ENCODE measurements around the gene WDHD1. TPM values are rescaled to one million over a fixed set of nuclear protein-coding genes. Genes with fewer than 3 reads are reported as not detected.
"Not testable (repeated sequence)": the region's sequence is repeated elsewhere in the genome, so short reads cannot be mapped to it uniquely, and the experiment has no call there.

Gene WDHD1
- total RNA-seq, 2 experiments from 2014 or later = 61.1 to 62.9 TPM

DNA sequence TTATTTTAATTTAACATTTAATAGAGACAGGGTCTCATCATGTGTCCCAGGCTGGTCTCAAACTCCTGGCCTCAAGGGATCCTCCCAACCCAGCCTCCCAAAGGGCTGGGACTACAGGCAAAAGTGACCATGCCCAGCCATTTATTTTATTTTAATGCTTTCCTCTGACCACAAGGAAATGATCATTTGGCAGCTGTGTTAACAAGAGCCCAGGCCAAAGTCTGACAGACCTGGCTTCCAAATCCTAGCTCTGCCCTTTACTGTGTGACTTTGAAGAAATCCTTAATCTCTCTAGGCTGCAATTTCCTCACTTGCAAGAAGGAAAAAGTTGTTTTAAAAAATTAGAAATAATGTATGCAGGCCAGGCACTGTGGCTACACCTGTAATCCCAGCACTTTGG is 107.6 kb downstream of the WDHD1 start:
- no peaks in the 10 kb centered on the region for H3K9me3 Mint-ChIP-seq
- no peak overlapping the region for H3K27ac Mint-ChIP-seq
- CTCF ChIA-PET = no interaction called here
- no peaks in the 10 kb centered on the region for H3K36me3 Mint-ChIP-seq (ENCODE audit: low read depth)
- no peak for DNase-seq
- intact Hi-C loops (cut with micrococcal nuclease) = no loop called here
- H3K27me3 Mint-ChIP-seq (ENCODE audit: low read depth) = no peaks in the 10 kb centered on the region
- no peaks in the 10 kb centered on the region for H3K4me1 Mint-ChIP-seq (ENCODE audit: low read depth)
- H3K4me3 Mint-ChIP-seq = no peak overlapping the region

DNA sequence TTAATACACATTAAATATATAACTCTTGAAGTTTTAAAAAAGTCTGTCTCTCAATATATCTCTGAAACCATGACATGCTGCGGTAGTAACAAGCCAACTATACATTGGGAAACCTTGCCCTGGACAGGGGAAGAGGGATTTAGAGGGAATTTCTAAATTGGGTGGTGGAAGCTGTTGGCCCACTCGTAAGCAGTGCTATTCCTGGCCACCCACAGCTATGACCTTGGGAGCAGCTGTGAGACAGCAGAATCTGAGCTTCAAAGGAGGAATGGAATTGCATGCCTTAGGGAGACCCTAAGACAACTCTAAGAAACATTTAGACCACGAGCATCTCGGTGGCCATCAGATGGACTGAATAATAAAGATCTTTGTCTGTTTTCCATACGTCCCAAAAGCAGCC is 108.5 kb downstream of the WDHD1 start:
- Mint-ChIP-seq H3K27ac (no peak overlapping the region), H3K4me3 (no peak overlapping the region), H3K27me3 (ENCODE audit: low read depth) (no peaks in the 10 kb centered on the region), H3K9me3 (no peaks in the 10 kb centered on the region), H3K36me3 (ENCODE audit: low read depth) (no peaks in the 10 kb centered on the region), H3K4me1 (ENCODE audit: low read depth) (no peaks in the 10 kb centered on the region)
- intact Hi-C loops (cut with micrococcal nuclease) = no loop called here
- CTCF ChIA-PET = interaction anchor here (1.0 kb wide), 1 partner anchor 16 kb away, joined by 6 read pairs; the partner anchor contains the start of gene GCH1
- DNase-seq = no peak

DNA sequence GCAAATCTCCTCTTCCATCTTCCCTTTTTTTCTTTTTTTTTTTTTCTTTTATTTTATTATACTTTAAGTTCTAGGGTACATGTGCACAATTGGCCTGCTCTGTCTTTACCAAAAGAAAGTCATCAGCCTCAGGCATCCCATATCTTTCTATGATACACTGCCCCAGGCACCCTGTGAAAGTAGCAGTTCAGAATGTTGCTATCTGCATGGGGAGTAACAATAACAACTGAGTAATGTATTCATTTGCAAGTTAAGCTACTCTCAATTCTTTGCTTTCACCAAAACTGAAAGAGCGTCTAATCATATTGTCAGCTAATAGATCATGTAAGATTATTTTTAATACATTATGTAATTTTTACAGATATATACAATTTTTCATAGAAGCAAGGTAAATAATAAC is 110.8 kb downstream of the WDHD1 start:
- Mint-ChIP-seq H3K4me3 (no peak overlapping the region), H3K9me3 (no peaks in the 10 kb centered on the region), H3K4me1 (ENCODE audit: low read depth) (no peaks in the 10 kb centered on the region), H3K36me3 (ENCODE audit: low read depth) (no peaks in the 10 kb centered on the region), H3K27me3 (ENCODE audit: low read depth) (no peaks in the 10 kb centered on the region), H3K27ac (no peak overlapping the region)
- intact Hi-C loops (cut with micrococcal nuclease) = no loop called here
- DNase-seq = no peak
- CTCF ChIA-PET = no interaction called here

DNA sequence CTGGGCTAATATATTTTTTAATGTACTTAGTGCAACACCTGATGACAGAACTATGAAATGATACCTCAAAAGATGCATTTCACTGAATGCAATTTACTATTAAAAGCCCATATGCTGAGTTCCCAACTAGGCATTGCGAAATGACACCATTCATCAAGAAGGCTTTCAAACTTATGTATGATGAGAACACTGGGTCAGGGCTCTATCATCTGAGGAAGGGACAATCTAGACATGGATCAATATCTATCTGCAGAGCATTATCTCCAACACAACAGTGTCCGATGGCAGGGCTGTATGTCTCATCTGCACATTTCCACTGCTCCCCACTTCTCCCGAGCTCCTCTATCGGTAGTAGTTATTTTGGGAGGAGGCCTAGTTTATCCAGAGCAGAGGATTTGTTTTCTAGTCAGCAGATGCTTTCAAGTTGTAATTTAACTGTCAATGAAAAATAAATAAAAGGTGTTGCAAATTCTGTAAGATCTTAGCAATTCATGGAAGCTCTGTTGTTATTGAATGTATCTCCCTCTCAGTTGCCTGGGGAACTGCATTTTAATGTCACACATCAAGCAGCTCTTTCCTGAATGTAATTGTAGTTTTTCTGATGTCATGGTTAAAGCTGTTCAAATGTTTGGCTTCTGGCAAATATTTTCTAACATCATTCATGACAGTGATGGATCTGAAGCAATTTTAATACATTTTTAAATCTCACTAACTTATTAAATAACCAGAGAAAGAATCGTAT is 116.9 kb downstream of the WDHD1 start:
- Mint-ChIP-seq H3K36me3 (ENCODE audit: low read depth) (no peaks in the 10 kb centered on the region), H3K4me3 (no peak overlapping the region), H3K27me3 (ENCODE audit: low read depth) (no peaks in the 10 kb centered on the region), H3K4me1 (ENCODE audit: low read depth) (peaks cover 10% of the 10 kb centered on the region), H3K27ac (no peak overlapping the region), H3K9me3 (no peaks in the 10 kb centered on the region)
- CTCF ChIA-PET = no interaction called here
- no peak for DNase-seq
- intact Hi-C loops (cut with micrococcal nuclease) = no loop called here

DNA sequence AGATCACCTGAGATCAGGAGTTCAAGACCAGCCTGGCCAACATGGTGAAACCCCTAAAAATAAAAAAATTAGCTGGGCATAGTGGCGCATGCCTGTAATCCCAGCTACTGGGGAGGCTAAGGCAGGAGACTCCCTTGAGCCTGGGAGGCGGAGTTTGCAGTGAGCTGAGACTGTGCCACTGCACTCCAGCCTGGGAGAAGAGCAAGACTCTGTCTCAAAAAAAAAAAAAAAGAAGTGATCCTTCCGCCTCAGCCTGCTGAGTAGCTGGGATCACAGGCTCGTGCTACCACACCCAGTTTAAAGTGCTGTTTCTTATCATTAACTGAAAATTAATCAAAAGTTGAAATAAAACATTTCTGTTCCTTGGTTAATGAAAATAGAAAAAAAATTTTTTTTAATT is 117.9 kb downstream of the WDHD1 start:
- H3K27ac Mint-ChIP-seq; H3K27me3 Mint-ChIP-seq (ENCODE audit: low read depth); DNase-seq; H3K4me1 Mint-ChIP-seq (ENCODE audit: low read depth); H3K9me3 Mint-ChIP-seq; intact Hi-C loops (cut with micrococcal nuclease); H3K36me3 Mint-ChIP-seq (ENCODE audit: low read depth); H3K4me3 Mint-ChIP-seq: not testable (repeated sequence)
- CTCF ChIA-PET = interaction anchor here (0.6 kb wide), 1 partner anchor 20 kb away, joined by 3 read pairs; no protein-coding TSS in a partner anchor

GRCh38 chr14:54908190-54908589 is 118.7 kb downstream of the WDHD1 start:
- CTCF ChIA-PET = no interaction called here
- H3K4me1 Mint-ChIP-seq (ENCODE audit: low read depth) = peaks cover 11% of the 10 kb centered on the region

GRCh38 chr14:54906075-54906474 is 120.8 kb downstream of the WDHD1 start:
- H3K4me3 Mint-ChIP-seq = no peak overlapping the region
- intact Hi-C loops (cut with micrococcal nuclease) = no loop called here
- H3K4me1 Mint-ChIP-seq (ENCODE audit: low read depth) = peaks cover 12% of the 10 kb centered on the region
- H3K36me3 Mint-ChIP-seq (ENCODE audit: low read depth) = no peaks in the 10 kb centered on the region
- no peak overlapping the region for H3K27ac Mint-ChIP-seq
- no peak for DNase-seq
- no peaks in the 10 kb centered on the region for H3K9me3 Mint-ChIP-seq
- H3K27me3 Mint-ChIP-seq (ENCODE audit: low read depth) = no peaks in the 10 kb centered on the region
- CTCF ChIA-PET = no interaction called here

More at GRCh38 chr14:54908190-54908589, 118.7 kb downstream of the WDHD1 start:
- DNase-seq = peak; percentile 34
- Mint-ChIP-seq H3K36me3 (ENCODE audit: low read depth) (no peaks in the 10 kb centered on the region), H3K9me3 (no peaks in the 10 kb centered on the region), H3K27me3 (ENCODE audit: low read depth) (no peaks in the 10 kb centered on the region), H3K4me3 (no peak overlapping the region), H3K27ac (no peak overlapping the region)
- intact Hi-C loops (cut with micrococcal nuclease) = no loop called here

GRCh38 chr14:54902521-54903420 is 124.1 kb downstream of the WDHD1 start, which contains the start of gene GCH1:
Gene GCH1 (minus strand): TSS chr14:54902826. CDS start chr14:54902663, 163 bp downstream.
- Mint-ChIP-seq H3K4me3 (peak within 1 kb of the TSS; percentile 86), H3K9me3 (no peaks in the 10 kb centered on the region), H3K36me3 (ENCODE audit: low read depth) (peaks cover 7% of the 10 kb centered on the region), H3K4me1 (ENCODE audit: low read depth) (peaks cover 20% of the 10 kb centered on the region), H3K27ac (peak within 1 kb of the TSS; percentile 88), H3K27me3 (ENCODE audit: low read depth) (no peaks in the 10 kb centered on the region)
- CTCF ChIA-PET = interaction anchor here (0.6 to 4.5 kb wide), 14 partner anchors 9 to 316 kb away, joined by 3 to 19 read pairs (median 4); no protein-coding TSS in a partner anchor
- DNase-seq = peak; percentile 72
- intact Hi-C loops (cut with micrococcal nuclease) = loop anchor here (1.0 to 5.0 kb wide), 12 partner anchors 21 to 528 kb away; partner anchors contain the start of genes CGRRF1, CNIH1, MAPK1IP1L and SOCS4

DNA sequence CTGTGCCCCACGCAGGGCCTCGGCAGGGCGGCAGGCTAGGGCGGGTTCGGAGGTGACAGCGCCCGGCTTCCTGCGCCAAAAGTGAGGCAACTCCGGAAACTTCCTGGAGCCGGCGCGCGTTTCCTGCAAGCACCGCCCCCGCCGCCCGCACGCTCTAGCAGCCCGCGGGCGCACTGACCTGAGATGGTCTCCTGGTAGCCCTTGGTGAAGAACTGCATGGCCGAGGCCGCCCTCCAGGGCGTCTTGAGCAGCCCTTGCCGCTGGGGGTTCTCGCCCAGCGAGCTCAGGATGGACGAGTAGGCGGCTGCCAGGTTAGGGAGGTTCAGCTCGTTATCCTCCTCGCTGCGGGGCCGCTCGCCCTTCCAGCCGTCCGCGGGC is 124.8 kb downstream of the WDHD1 start:
- peaks cover 7% of the 10 kb centered on the region for H3K36me3 Mint-ChIP-seq (ENCODE audit: low read depth)
- peak overlapping the region; percentile 88 for H3K27ac Mint-ChIP-seq
- no peaks in the 10 kb centered on the region for H3K27me3 Mint-ChIP-seq (ENCODE audit: low read depth)
- CTCF ChIA-PET = interaction anchor here (0.7 to 4.5 kb wide), 8 partner anchors 10 to 128 kb away, joined by 3 to 19 read pairs (median 6); no protein-coding TSS in a partner anchor
- intact Hi-C loops (cut with micrococcal nuclease) = loop anchor here (1.0 to 5.0 kb wide), 12 partner anchors 21 to 528 kb away; partner anchors contain the start of genes CGRRF1, CNIH1, MAPK1IP1L and SOCS4
- H3K4me3 Mint-ChIP-seq = peak overlapping the region; percentile 86
- peak; percentile 88 for DNase-seq
- peaks cover 20% of the 10 kb centered on the region for H3K4me1 Mint-ChIP-seq (ENCODE audit: low read depth)
- no peaks in the 10 kb centered on the region for H3K9me3 Mint-ChIP-seq

DNA sequence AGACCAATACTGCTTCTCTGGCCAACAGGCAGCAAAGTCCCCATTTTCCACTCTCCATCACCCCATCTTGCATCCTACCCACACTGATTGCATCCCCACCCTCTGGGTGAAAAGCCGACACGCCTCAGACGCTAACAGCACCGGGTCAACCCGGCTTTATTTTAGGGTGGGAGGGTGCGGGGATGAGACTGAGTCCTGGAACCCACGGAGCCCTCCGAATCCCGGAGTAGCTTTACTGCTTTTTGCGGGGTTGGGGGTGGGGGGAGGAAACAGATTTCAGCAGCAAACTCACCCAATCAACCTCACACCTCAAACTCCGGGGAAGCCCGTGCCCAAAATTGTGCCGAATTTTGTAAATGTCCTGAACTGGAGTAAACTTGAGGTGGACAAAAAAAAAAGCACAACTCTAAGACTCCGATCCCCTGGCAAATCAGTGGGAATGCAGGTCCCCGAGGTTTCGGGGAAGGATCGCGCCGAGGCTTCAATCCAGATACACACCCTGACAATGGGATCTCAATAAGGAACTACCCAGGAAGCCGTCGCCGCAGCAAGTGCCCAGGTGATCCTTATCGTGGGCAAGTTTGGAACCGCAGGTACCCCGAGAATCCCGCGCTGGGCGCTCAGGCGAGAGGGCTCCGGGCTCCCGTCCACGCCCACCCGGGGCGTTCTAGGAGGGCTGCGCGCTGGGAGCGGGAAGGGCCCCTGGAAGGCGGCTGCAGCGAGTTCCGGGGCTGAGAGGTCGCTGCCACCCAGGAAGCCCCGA is 125.3 kb downstream of the WDHD1 start:
- Mint-ChIP-seq H3K9me3 (no peaks in the 10 kb centered on the region), H3K4me1 (ENCODE audit: low read depth) (peaks cover 20% of the 10 kb centered on the region), H3K36me3 (ENCODE audit: low read depth) (peaks cover 7% of the 10 kb centered on the region), H3K27me3 (ENCODE audit: low read depth) (no peaks in the 10 kb centered on the region), H3K4me3 (peak overlapping the region; percentile 86), H3K27ac (peak overlapping the region; percentile 88)
- CTCF ChIA-PET = interaction anchor here (0.7 to 4.5 kb wide), 11 partner anchors 9 to 149 kb away, joined by 3 to 19 read pairs (median 4); no protein-coding TSS in a partner anchor
- intact Hi-C loops (cut with micrococcal nuclease) = loop anchor here (1.0 to 5.0 kb wide), 13 partner anchors 8 to 529 kb away; partner anchors contain the start of genes CGRRF1, CNIH1, MAPK1IP1L and SOCS4
- DNase-seq = peak; percentile 47

- Mint-ChIP-seq H3K4me1 (ENCODE audit: low read depth) (peaks cover 34% of the 10 kb centered on the region), H3K9me3 (no peaks in the 10 kb centered on the region), H3K36me3 (ENCODE audit: low read depth) (peaks cover 14% of the 10 kb centered on the region), H3K27ac (no peak overlapping the region), H3K4me3 (no peak overlapping the region), H3K27me3 (ENCODE audit: low read depth) (no peaks in the 10 kb centered on the region)
- intact Hi-C loops (cut with micrococcal nuclease) = no loop called here
- CTCF ChIA-PET = interaction anchor here (1.0 to 3.4 kb wide), 2 partner anchors 18 to 126 kb away, joined by 3 to 17 read pairs; no protein-coding TSS in a partner anchor
- no peak for DNase-seq
Measured at GRCh38 chr14:54899573-54899972, 127.3 kb downstream of the WDHD1 start.
